ENCODE measurements around the gene ZNF283.
A peak's percentile ranks its signal among the peaks of the same experiment; 100 is the strongest.

The ZNF283 gene

GRCh38 chr19:43806848-43807247 is 20.3 kb upstream of the ZNF283 start:
- Histone ChIP-seq H3K4me2 (ENCODE audit: low read length) (no peak overlapping the region), H3K79me2 (ENCODE audit: control insufficient read depth, low read length) (no peaks in the 10 kb centered on the region), H3K27me3 (ENCODE audit: control insufficient read depth, low read length) (no peaks in the 10 kb centered on the region), H3K4me1 (ENCODE audit: control insufficient read depth, low read length) (no peaks in the 10 kb centered on the region), H3K9me3 (ENCODE audit: control insufficient read depth, insufficient read depth, low read length) (no peaks in the 10 kb centered on the region), H3K27ac (ENCODE audit: low read depth, low read length) (no peak overlapping the region), H3F3A (ENCODE audit: control insufficient read depth, insufficient read depth) (no peaks in the 10 kb centered on the region), H3K36me3 (ENCODE audit: control insufficient read depth, low read length) (no peaks in the 10 kb centered on the region), H3K4me3 (ENCODE audit: low read length) (no peak overlapping the region), H4K20me1 (ENCODE audit: control insufficient read depth, insufficient read depth, low read depth, low read length) (no peaks in the 10 kb centered on the region), H3K9me2 (replicated peaks; ENCODE audit: control insufficient read depth, low read length) (no peaks in the 10 kb centered on the region)
- no peak for TF ChIP-seq EZH2phosphoT487 (IDR thresholded peaks at IDR 0.05; ENCODE audit: borderline replicate concordance, low read length)
- TF ChIP-seq CTCF (IDR thresholded peaks at IDR 0.05; ENCODE audit: low read depth, low read length, poor library complexity, severe bottlenecking), result no peak

- Histone ChIP-seq H3K79me2 (ENCODE audit: control insufficient read depth, low read length) (no peaks in the 10 kb centered on the region), H3K4me3 (ENCODE audit: low read length) (no peak overlapping the region), H3K36me3 (ENCODE audit: control insufficient read depth, low read length) (no peaks in the 10 kb centered on the region), H3K9me2 (replicated peaks; ENCODE audit: control insufficient read depth, low read length) (no peaks in the 10 kb centered on the region), H3F3A (ENCODE audit: control insufficient read depth, insufficient read depth) (no peaks in the 10 kb centered on the region), H3K9me3 (ENCODE audit: control insufficient read depth, insufficient read depth, low read length) (no peaks in the 10 kb centered on the region), H3K4me2 (ENCODE audit: low read length) (no peak overlapping the region), H3K4me1 (ENCODE audit: control insufficient read depth, low read length) (no peaks in the 10 kb centered on the region), H4K20me1 (ENCODE audit: control insufficient read depth, insufficient read depth, low read depth, low read length) (no peaks in the 10 kb centered on the region), H3K27me3 (ENCODE audit: control insufficient read depth, low read length) (no peaks in the 10 kb centered on the region), H3K27ac (ENCODE audit: low read depth, low read length) (no peak overlapping the region)
- TF ChIP-seq CTCF (IDR thresholded peaks at IDR 0.05; ENCODE audit: low read depth, low read length, poor library complexity, severe bottlenecking) (no peak), EZH2phosphoT487 (IDR thresholded peaks at IDR 0.05; ENCODE audit: borderline replicate concordance, low read length) (no peak)
Observed at GRCh38 chr19:43807651-43808050, 19.5 kb upstream of the ZNF283 start.

- Histone ChIP-seq H3K9me3 (ENCODE audit: control insufficient read depth, insufficient read depth, low read length) (no peaks in the 10 kb centered on the region), H3K27me3 (ENCODE audit: control insufficient read depth, low read length) (peaks cover 2% of the 10 kb centered on the region; the same call in 1 of the 2 replicates), H3K4me3 (ENCODE audit: low read length) (no peak overlapping the region), H3K27ac (ENCODE audit: low read depth, low read length) (no peak overlapping the region), H3K4me2 (ENCODE audit: low read length) (no peak overlapping the region), H3F3A (ENCODE audit: control insufficient read depth, insufficient read depth) (no peaks in the 10 kb centered on the region), H4K20me1 (ENCODE audit: control insufficient read depth, insufficient read depth, low read depth, low read length) (no peaks in the 10 kb centered on the region), H3K36me3 (ENCODE audit: control insufficient read depth, low read length) (no peaks in the 10 kb centered on the region), H3K9me2 (replicated peaks; ENCODE audit: control insufficient read depth, low read length) (no peaks in the 10 kb centered on the region), H3K79me2 (ENCODE audit: control insufficient read depth, low read length) (no peaks in the 10 kb centered on the region), H3K4me1 (ENCODE audit: control insufficient read depth, low read length) (no peaks in the 10 kb centered on the region)
- no peak for TF ChIP-seq EZH2phosphoT487 (IDR thresholded peaks at IDR 0.05; ENCODE audit: borderline replicate concordance, low read length)
- TF ChIP-seq CTCF (IDR thresholded peaks at IDR 0.05; ENCODE audit: low read depth, low read length, poor library complexity, severe bottlenecking), result peak; percentile 64
Observed at GRCh38 chr19:43809762-43810696, 17.1 kb upstream of the ZNF283 start.

Measured in DOHH2 (cell line).